Left ventricle myocardium inferior (tissue), 1 donor: ENCODE results near the gene ATP6V0D1. TPM values are rescaled to one million over a fixed set of nuclear protein-coding genes. Genes with fewer than 3 reads are reported as not detected.
A peak's percentile ranks its signal among the peaks of the same experiment; 100 is the strongest.

Source experiments
- DNase-seq: peaks from one replicate; pipeline ENCODE4 v3.0.0-alpha.2; 2020
- H3K27ac ChIP-seq: fragments of 200-600 bp; replicated peaks from 2 replicates; pipeline ENCODE4 v1.8.0; 2021
- H3K27me3 ChIP-seq: fragments of 200-600 bp; 2 replicates; pipeline ENCODE4 v1.8.0; 2021; ENCODE audit warnings: low read depth
- H3K36me3 ChIP-seq: fragments of 200-600 bp; 2 replicates; pipeline ENCODE4 v1.8.0; 2021
- H3K4me1 ChIP-seq: fragments of 200-600 bp; 2 replicates; pipeline ENCODE4 v1.8.0; 2021
- H3K4me3 ChIP-seq: fragments of 200-600 bp; 2 replicates; pipeline ENCODE4 v1.8.0; 2021; ENCODE audit warnings: mild to moderate bottlenecking, moderate library complexity
- H3K9me3 ChIP-seq: fragments of 200-600 bp; replicated peaks from 2 replicates; pipeline ENCODE4 v1.8.0; 2021
- CTCF ChIP-seq: fragments of 200-600 bp; IDR thresholded peaks from 2 replicates; pipeline ENCODE4 v1.8.0; 2021; ENCODE audit warnings: antibody characterized with exemption, mild to moderate bottlenecking, borderline replicate concordance
- intact Hi-C: fragments of 100-400 bp; cut with micrococcal nuclease; formaldehyde crosslinking; loops from one replicate; pipeline ENCODE4 v1.11.0; 2022
- total RNA-seq: library from RNA; stranded (reverse); fragmentation: NEBNext Ultra II Directional; extraction: Animal tissue kit (Norgen Biotek cat#: 25700); gene quantifications from one replicate; pipeline ENCODE4 v1.2.1, GENCODE V29; 2021
- donor health status: DM: no; HTN: yes; CAD: no; lungs with severe emphysema.

Gene ATP6V0D1
- total RNA-seq, 1 donor from 2014 or later = 65.8 TPM

- peak; percentile 58 for DNase-seq
Observed at GRCh38 chr16:67451061-67451703, 29.8 kb downstream of the ATP6V0D1 start.

GRCh38 chr16:67449739-67450138 lies 31.2 kb downstream of the ATP6V0D1 start:
- peak; percentile 62 for DNase-seq
- TF ChIP-seq CTCF = no peak
- intact Hi-C loops = no loop called here
- H3K4me3 ChIP-seq = no peak overlapping the region
- peaks cover 75% of the 10 kb centered on the region for H3K4me1 ChIP-seq
- H3K36me3 ChIP-seq = peaks cover 28% of the 10 kb centered on the region
- H3K9me3 ChIP-seq = no peaks in the 10 kb centered on the region
- H3K27me3 ChIP-seq = no peaks in the 10 kb centered on the region
- H3K27ac ChIP-seq = peak overlapping the region; percentile 74

More at GRCh38 chr16:67451061-67451703, 29.8 kb downstream of the ATP6V0D1 start:
- TF ChIP-seq CTCF = no peak
- Histone ChIP-seq H3K36me3 (peaks cover 28% of the 10 kb centered on the region), H3K27ac (peak overlapping the region; percentile 74), H3K4me3 (no peak overlapping the region), H3K4me1 (peaks cover 66% of the 10 kb centered on the region), H3K9me3 (no peaks in the 10 kb centered on the region), H3K27me3 (no peaks in the 10 kb centered on the region)
- intact Hi-C loops = no loop called here

- Histone ChIP-seq H3K4me1 (peaks cover 79% of the 10 kb centered on the region), H3K9me3 (no peaks in the 10 kb centered on the region), H3K27ac (peak overlapping the region; percentile 74), H3K27me3 (no peaks in the 10 kb centered on the region), H3K36me3 (peaks cover 28% of the 10 kb centered on the region), H3K4me3 (no peak overlapping the region)
- intact Hi-C loops = no loop called here
- peak; percentile 81 for DNase-seq
- TF ChIP-seq CTCF = no peak
Observed at GRCh38 chr16:67449336-67449735, 31.6 kb downstream of the ATP6V0D1 start.

- Histone ChIP-seq H3K36me3 (peaks cover 28% of the 10 kb centered on the region), H3K27me3 (no peaks in the 10 kb centered on the region), H3K9me3 (no peaks in the 10 kb centered on the region), H3K4me3 (no peak overlapping the region), H3K4me1 (peaks cover 87% of the 10 kb centered on the region), H3K27ac (peak overlapping the region; percentile 74)
- intact Hi-C loops = no loop called here
- TF ChIP-seq CTCF = no peak
- DNase-seq = no peak
Observed at GRCh38 chr16:67448580-67448979, 32.4 kb downstream of the ATP6V0D1 start.

- Histone ChIP-seq H3K4me3 (no peak overlapping the region), H3K9me3 (no peaks in the 10 kb centered on the region), H3K36me3 (peaks cover 20% of the 10 kb centered on the region), H3K4me1 (peaks cover 96% of the 10 kb centered on the region), H3K27me3 (no peaks in the 10 kb centered on the region), H3K27ac (peak overlapping the region; percentile 76)
- intact Hi-C loops = no loop called here
- peak; percentile 60 for DNase-seq
- peak; percentile 52 for TF ChIP-seq CTCF
Observed at GRCh38 chr16:67447508-67448076, 33.4 kb downstream of the ATP6V0D1 start.
